H9 (cell line): ENCODE measurements around the gene APBA3. TPM values are rescaled to one million over a fixed set of nuclear protein-coding genes. Genes with fewer than 3 reads are reported as not detected.
"Not testable (repeated sequence)": the region's sequence is repeated elsewhere in the genome, so short reads cannot be mapped to it uniquely, and the experiment has no call there.

Experiments
- DNase-seq: peaks from one replicate; pipeline ENCODE4 v3.0.0-alpha.2; 2017
- H2AFZ ChIP-seq: one replicate; pipeline ENCODE4 v1.6.1; 2013; ENCODE audit warnings: mild to moderate bottlenecking, low read length, control low read depth, moderate library complexity
- H2AK5ac ChIP-seq: 2 replicates; pipeline ENCODE4 v1.6.1; 2013; ENCODE audit warnings: low read length, control low read depth, mixed read lengths; ENCODE audit not compliant: insufficient read length
- H2BK120ac ChIP-seq: one replicate; pipeline ENCODE4 v1.6.1; 2013; ENCODE audit warnings: low read depth, mild to moderate bottlenecking, low read length, control low read depth, inconsistent platforms; ENCODE audit not compliant: poor library complexity, severe bottlenecking
- H2BK12ac ChIP-seq: 2 replicates; pipeline ENCODE4 v1.6.1; 2013; ENCODE audit warnings: low read length, control low read depth, mixed read lengths, low read depth; ENCODE audit not compliant: insufficient read length
- H2BK15ac ChIP-seq: 2 replicates; pipeline ENCODE4 v1.6.1; 2013; ENCODE audit warnings: low read depth, low read length, control low read depth
- H2BK20ac ChIP-seq: one replicate; pipeline ENCODE4 v1.6.1; 2013; ENCODE audit warnings: low read depth, mild to moderate bottlenecking, low read length, control low read depth, inconsistent platforms; ENCODE audit not compliant: poor library complexity, severe bottlenecking
- H2BK5ac ChIP-seq: 2 replicates; pipeline ENCODE4 v1.6.1; 2013; ENCODE audit warnings: low read length, control low read depth, mixed read lengths; ENCODE audit not compliant: insufficient read length
- H3K14ac ChIP-seq: 2 replicates; pipeline ENCODE4 v1.6.1; 2013; ENCODE audit warnings: low read length, control low read depth; ENCODE audit not compliant: insufficient read depth
- H3K18ac ChIP-seq: 2 replicates; pipeline ENCODE4 v1.6.1; 2013; ENCODE audit warnings: low read depth, mild to moderate bottlenecking, mixed read lengths, low read length, control low read depth; ENCODE audit not compliant: insufficient read length
- H3K23ac ChIP-seq: 2 replicates; pipeline ENCODE4 v1.6.1; 2013; ENCODE audit warnings: low read length, control low read depth, mixed read lengths, low read depth; ENCODE audit not compliant: insufficient read length
- H3K23me2 ChIP-seq: 2 replicates; pipeline ENCODE4 v1.6.1; 2013; ENCODE audit warnings: low read depth, mild to moderate bottlenecking, mixed read lengths, low read length, control low read depth; ENCODE audit not compliant: insufficient read length, poor library complexity, severe bottlenecking
- H3K27ac ChIP-seq: 2 replicates; pipeline ENCODE4 v1.5.1; 2013; ENCODE audit warnings: low read length, control low read depth, mixed read lengths, low read depth; ENCODE audit not compliant: insufficient read length
- H3K27me3 ChIP-seq: 2 replicates; pipeline ENCODE4 v1.6.1; 2013; ENCODE audit warnings: low read length, control low read depth, inconsistent platforms; ENCODE audit not compliant: insufficient read depth
- H3K4ac ChIP-seq: 2 replicates; pipeline ENCODE4 v1.6.1; 2013; ENCODE audit warnings: low read depth, mild to moderate bottlenecking, control low read depth, inconsistent platforms, low read length, moderate library complexity
- H3K4me1 ChIP-seq: 2 replicates; pipeline ENCODE4 v1.6.1; 2013; ENCODE audit warnings: low read length, control low read depth, inconsistent platforms; ENCODE audit not compliant: insufficient read depth
- H3K4me2 ChIP-seq: 2 replicates; pipeline ENCODE4 v1.6.1; 2013; ENCODE audit warnings: low read length, control low read depth, mixed read lengths; ENCODE audit not compliant: insufficient read length, insufficient read depth
- H3K56ac ChIP-seq: 2 replicates; pipeline ENCODE4 v1.6.1; 2013; ENCODE audit warnings: low read depth, mild to moderate bottlenecking, mixed read lengths, low read length, control low read depth; ENCODE audit not compliant: insufficient read length
- H3K79me1 ChIP-seq: 2 replicates; pipeline ENCODE4 v1.6.1; 2013; ENCODE audit warnings: low read depth, mild to moderate bottlenecking, moderate library complexity, low read length, control low read depth, inconsistent platforms; ENCODE audit not compliant: insufficient read depth, poor library complexity, severe bottlenecking
- H3K79me2 ChIP-seq: 2 replicates; pipeline ENCODE4 v1.6.1; 2013; ENCODE audit warnings: low read length, control low read depth, inconsistent platforms; ENCODE audit not compliant: insufficient read depth
- H3K9ac ChIP-seq: 2 replicates; pipeline ENCODE4 v1.6.1; 2013; ENCODE audit warnings: low read length, control low read depth, mixed read lengths; ENCODE audit not compliant: insufficient read length; ENCODE audit errors: extremely low read depth
- H3K9me3 ChIP-seq: one replicate; pipeline ENCODE4 v1.6.1; 2013; ENCODE audit warnings: low read depth, low read length, inconsistent platforms; ENCODE audit not compliant: control insufficient read depth
- H3T11ph ChIP-seq: one replicate; pipeline ENCODE4 v1.6.1; 2013; ENCODE audit warnings: mild to moderate bottlenecking, low read length, control low read depth, inconsistent platforms
- H4K20me1 ChIP-seq: one replicate; pipeline ENCODE4 v1.6.1; 2013; ENCODE audit not compliant: control insufficient read depth, insufficient read length, insufficient read depth
- H4K5ac ChIP-seq: 2 replicates; pipeline ENCODE4 v1.6.1; 2013; ENCODE audit warnings: low read depth, mild to moderate bottlenecking, mixed read lengths, low read length, control low read depth; ENCODE audit not compliant: insufficient read length
- H4K8ac ChIP-seq: replicated peaks from 2 replicates; pipeline ENCODE4 v1.6.1; 2013; ENCODE audit warnings: low read length, control low read depth, mixed read lengths, low read depth; ENCODE audit not compliant: insufficient read length
- H4K91ac ChIP-seq: 2 replicates; pipeline ENCODE4 v1.6.1; 2013; ENCODE audit warnings: low read depth, mild to moderate bottlenecking, moderate library complexity, mixed read lengths, low read length, control low read depth; ENCODE audit not compliant: insufficient read length
- H3K27ac Mint-ChIP-seq, 3 experiments: 2 replicates in 2 of 3; 3 replicates in 1 of 3; pipeline ENCODE4 v1.8.0; 2020 to 2021; ENCODE audit warnings: mixed read lengths in 3 of 3, mild to moderate bottlenecking in 1 of 3, moderate library complexity in 1 of 3
- H3K27me3 Mint-ChIP-seq: 2 replicates; pipeline ENCODE4 v1.8.0; 2021; ENCODE audit warnings: low read depth, mild to moderate bottlenecking, moderate library complexity, mixed read lengths
- H3K36me3 Mint-ChIP-seq, 3 experiments: 2 replicates in 2 of 3; 3 replicates in 1 of 3; pipeline ENCODE4 v1.8.0; 2020 to 2021; ENCODE audit warnings: low read depth in 3 of 3, mixed read lengths in 3 of 3; ENCODE audit not compliant: insufficient read depth in 1 of 3
- H3K4me1 Mint-ChIP-seq, 2 experiments: 2 replicates each; pipeline ENCODE4 v1.8.0; 2020; ENCODE audit warnings: mixed read lengths in 2 of 2
- H3K4me3 Mint-ChIP-seq, 2 experiments: 2 replicates in 1 of 2; 3 replicates in 1 of 2; pipeline ENCODE4 v1.8.0; 2020 to 2021; ENCODE audit warnings: mild to moderate bottlenecking in 2 of 2, mixed read lengths in 2 of 2, moderate library complexity in 1 of 2
- H3K9me3 Mint-ChIP-seq, 2 experiments: 2 replicates in 1 of 2; 3 replicates in 1 of 2; pipeline ENCODE4 v1.8.0; 2020; ENCODE audit warnings: mild to moderate bottlenecking in 2 of 2, mixed read lengths in 2 of 2, moderate library complexity in 1 of 2
- WGBS: extraction: QIAGEN DNeasy Blood & Tissue Kit; methylation state at CpG from one replicate; pipeline ENCODE4 v1.1.7; 2013; ENCODE audit warnings: missing lambda C conversion rate, low lambda C conversion rate, mixed read lengths; ENCODE audit not compliant: insufficient read length; ENCODE audit errors: extremely low coverage; 5-methylcytosine and 5-hydroxymethylcytosine counted together
- total RNA-seq: library from RNA; stranded (reverse); gene quantifications from 2 replicates; pipeline ENCODE4 v1.2.1, GENCODE V29; 2021
- TF ChIP-seq, protein P1 (sequence below): fragments of 200-600 bp; sonication (generic); conservative IDR thresholded peaks from 3 replicates; pipeline ENCODE4 v1.8.0; 2021; ENCODE audit warnings: antibody characterized with exemption, mild to moderate bottlenecking

APBA3 gene
- total RNA-seq, 1 experiment from 2014 or later, result 21.8 TPM

DNA sequence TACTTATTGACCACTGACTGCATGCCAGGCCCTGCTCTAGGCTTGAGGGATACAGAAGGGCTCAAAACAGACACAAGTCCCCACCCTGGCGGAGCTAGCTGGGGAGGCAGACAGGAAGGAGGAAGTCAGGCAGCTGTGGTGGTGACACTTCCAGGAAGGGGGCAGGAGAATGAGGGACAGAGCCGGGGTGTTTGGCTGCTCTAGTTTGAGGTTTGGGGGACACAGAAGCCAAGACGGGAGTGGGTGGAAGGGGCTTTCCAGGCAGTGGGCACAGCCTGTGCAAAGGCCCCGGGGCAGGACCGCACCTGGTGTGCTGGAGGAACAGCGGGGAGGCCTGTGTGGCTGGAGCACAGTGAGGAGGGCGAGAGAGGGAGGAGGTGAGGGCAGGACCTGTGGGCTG lies 5.0 kb upstream of the APBA3 start:
- Histone ChIP-seq H3K27me3 (no peaks in the 10 kb centered on the region), H3K79me1 (no peaks in the 10 kb centered on the region)
- no peak for DNase-seq

DNA sequence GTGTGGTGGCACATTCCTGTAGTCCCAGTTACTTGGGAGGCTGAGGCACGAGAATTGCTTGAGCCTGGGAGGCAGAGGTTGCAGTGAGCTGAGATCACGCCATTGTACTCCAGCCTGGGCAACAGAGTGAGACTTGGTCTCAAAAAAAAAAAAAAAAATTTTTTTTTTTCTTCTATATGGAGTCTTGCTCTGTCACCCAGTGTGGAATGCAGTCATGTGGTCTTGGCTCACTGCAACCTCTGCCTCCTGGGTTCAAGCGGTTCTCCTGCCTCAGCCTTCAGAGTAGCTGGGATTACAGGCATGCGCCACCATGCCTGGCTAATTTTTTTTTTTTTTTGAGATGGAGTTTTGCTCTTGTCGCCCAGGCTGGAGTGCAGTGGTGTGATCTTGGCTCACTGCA lies 4.3 kb upstream of the APBA3 start:
- not testable (repeated sequence) for H3K79me2 ChIP-seq, H2AK5ac ChIP-seq, H3K23ac ChIP-seq, H3K9me3 ChIP-seq, H2BK20ac ChIP-seq, H3T11ph ChIP-seq, H4K91ac ChIP-seq, H3K14ac ChIP-seq, H2BK12ac ChIP-seq, DNase-seq, H3K27ac Mint-ChIP-seq, H3K23me2 ChIP-seq, H3K9ac ChIP-seq, H3K4me1 ChIP-seq, H2BK5ac ChIP-seq, H3K4ac ChIP-seq, H2BK15ac ChIP-seq, H2AFZ ChIP-seq, H2BK120ac ChIP-seq, H3K4me3 Mint-ChIP-seq, H4K8ac ChIP-seq, H3K18ac ChIP-seq, H4K20me1 ChIP-seq, H3K79me1 ChIP-seq, H3K27me3 Mint-ChIP-seq, H3K4me2 ChIP-seq, H4K5ac ChIP-seq, H3K9me3 Mint-ChIP-seq, H3K27ac ChIP-seq, H3K56ac ChIP-seq, H3K27me3 ChIP-seq
- Mint-ChIP-seq H3K4me1 (peaks cover 4 to 14% of the 10 kb centered on the region in 2 experiments; a peak in 3 of 4 replicates), H3K36me3 (peaks cover 6 to 17% (median 12%) of the 10 kb centered on the region in 3 experiments; a peak in 5 of 7 replicates)
- no CpG with 5 or more reads among the region's 5 CpGs for WGBS

More for the DNA sequence above, 5.0 kb upstream of the APBA3 start:
- Histone ChIP-seq H2AK5ac (no peak overlapping the region), H4K91ac (no peak overlapping the region), H3K14ac (no peak overlapping the region), H4K20me1 (no peaks in the 10 kb centered on the region), H4K8ac (no peak overlapping the region), H3K56ac (no peak overlapping the region), H2BK15ac (no peak overlapping the region), H3K18ac (no peak overlapping the region), H2BK20ac (no peak overlapping the region), H3K4me1 (no peaks in the 10 kb centered on the region), H3K9ac (no peak overlapping the region), H3K23ac (no peak overlapping the region), H2BK120ac (no peak overlapping the region), H3K79me2 (no peaks in the 10 kb centered on the region), H2AFZ (no peak overlapping the region), H3K4me2 (no peak overlapping the region), H2BK5ac (no peak overlapping the region), H3K27ac (no peak overlapping the region), H3K4ac (no peak overlapping the region), H3K23me2 (no peaks in the 10 kb centered on the region), H3K9me3 (no peaks in the 10 kb centered on the region), H3T11ph (no peak overlapping the region), H2BK12ac (no peak overlapping the region), H4K5ac (no peak overlapping the region)
- H3K27me3 Mint-ChIP-seq, result no peaks in the 10 kb centered on the region
- WGBS, result no CpG with 5 or more reads among the region's 7 CpGs
- H3K36me3 Mint-ChIP-seq, result peaks cover 6 to 17% (median 12%) of the 10 kb centered on the region in 3 experiments; a peak in 5 of 7 replicates
- no peaks in the 10 kb centered on the region; a peak in 1 of 5 replicates for H3K9me3 Mint-ChIP-seq
- TF ChIP-seq, protein P1, sequence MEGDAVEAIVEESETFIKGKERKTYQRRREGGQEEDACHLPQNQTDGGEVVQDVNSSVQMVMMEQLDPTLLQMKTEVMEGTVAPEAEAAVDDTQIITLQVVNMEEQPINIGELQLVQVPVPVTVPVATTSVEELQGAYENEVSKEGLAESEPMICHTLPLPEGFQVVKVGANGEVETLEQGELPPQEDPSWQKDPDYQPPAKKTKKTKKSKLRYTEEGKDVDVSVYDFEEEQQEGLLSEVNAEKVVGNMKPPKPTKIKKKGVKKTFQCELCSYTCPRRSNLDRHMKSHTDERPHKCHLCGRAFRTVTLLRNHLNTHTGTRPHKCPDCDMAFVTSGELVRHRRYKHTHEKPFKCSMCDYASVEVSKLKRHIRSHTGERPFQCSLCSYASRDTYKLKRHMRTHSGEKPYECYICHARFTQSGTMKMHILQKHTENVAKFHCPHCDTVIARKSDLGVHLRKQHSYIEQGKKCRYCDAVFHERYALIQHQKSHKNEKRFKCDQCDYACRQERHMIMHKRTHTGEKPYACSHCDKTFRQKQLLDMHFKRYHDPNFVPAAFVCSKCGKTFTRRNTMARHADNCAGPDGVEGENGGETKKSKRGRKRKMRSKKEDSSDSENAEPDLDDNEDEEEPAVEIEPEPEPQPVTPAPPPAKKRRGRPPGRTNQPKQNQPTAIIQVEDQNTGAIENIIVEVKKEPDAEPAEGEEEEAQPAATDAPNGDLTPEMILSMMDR, result no peak
- peak overlapping the region in 1 of 3 experiments; percentile 87; a peak in 1 of 7 replicates for H3K27ac Mint-ChIP-seq
- H3K4me1 Mint-ChIP-seq, result peaks cover 10 to 16% of the 10 kb centered on the region in 2 experiments
- H3K4me3 Mint-ChIP-seq, result no peak overlapping the region
